Umbilical cord (tissue), 2 donors: ENCODE measurements around the gene PARD3. TPM values are rescaled to one million over a fixed set of nuclear protein-coding genes. Genes with fewer than 3 reads are reported as not detected.
A peak's percentile ranks its signal among the peaks of the same experiment; 100 is the strongest.
"Not testable (repeated sequence)": the region's sequence is repeated elsewhere in the genome, so short reads cannot be mapped to it uniquely, and the experiment has no call there.

Source experiments
- DNase-seq: peaks from one replicate; pipeline ENCODE4 v3.0.0-alpha.2; 2015; ENCODE audit warnings: low spot score
- total RNA-seq: library from RNA; depleted of rRNA; stranded (reverse); fragments of >200 nt; gene quantifications from one replicate; pipeline ENCODE4 v1.2.3, GENCODE V29; 2014; ENCODE audit warnings: low replicate concordance; ENCODE audit not compliant: insufficient read depth

PARD3 gene
- total RNA-seq = 27.0 TPM

DNA sequence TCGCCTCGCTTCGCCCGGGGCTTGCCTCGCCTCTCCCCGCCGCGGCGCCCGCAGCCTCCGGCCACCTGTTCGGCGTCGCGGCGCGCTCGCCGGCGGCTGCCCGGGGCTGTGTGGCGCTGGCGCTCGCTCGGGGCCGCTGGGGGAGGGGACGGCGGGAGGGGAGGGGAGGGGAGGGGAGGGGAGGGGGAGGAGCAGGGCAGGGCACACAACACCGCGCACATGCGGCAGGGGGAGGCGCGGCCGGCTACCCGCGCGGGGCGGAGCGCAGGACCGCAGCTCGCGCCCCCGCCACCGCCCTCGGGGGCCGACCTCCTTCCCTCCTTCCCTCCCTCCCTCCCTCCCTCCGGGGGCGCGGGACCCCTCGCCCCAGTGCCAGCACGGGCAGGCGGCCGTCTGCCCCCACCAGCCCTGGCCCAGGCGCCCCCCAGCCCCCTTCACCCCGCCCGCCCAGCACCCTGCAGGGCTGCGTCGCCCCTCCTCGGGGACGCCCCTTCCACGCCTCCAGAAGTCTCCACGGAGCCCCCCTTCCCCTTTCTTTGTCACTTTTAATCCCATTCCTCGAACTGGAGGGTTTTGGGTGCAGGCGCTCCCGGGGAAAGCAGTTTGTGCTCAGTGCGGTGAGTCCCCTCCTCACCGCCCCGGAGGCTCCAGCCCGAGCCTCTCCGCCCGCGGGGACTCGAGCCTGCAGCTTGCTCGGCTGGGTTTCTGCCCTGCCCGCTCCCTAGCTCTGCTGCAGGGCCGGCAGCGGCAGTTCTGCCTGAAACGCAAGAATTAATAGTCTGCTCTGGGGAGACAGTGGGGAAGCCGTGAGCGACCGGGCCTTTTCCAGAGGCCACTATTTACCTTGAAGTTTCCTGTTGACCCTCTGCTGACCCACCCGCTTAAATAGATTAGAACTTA, at the start of gene PARD3:
TSS of gene PARD3 (minus strand) at position 112 of the 900 bp plus-strand sequence. CDS start 301 bp downstream, outside the sequence.
- peak; percentile 77 for DNase-seq

DNA sequence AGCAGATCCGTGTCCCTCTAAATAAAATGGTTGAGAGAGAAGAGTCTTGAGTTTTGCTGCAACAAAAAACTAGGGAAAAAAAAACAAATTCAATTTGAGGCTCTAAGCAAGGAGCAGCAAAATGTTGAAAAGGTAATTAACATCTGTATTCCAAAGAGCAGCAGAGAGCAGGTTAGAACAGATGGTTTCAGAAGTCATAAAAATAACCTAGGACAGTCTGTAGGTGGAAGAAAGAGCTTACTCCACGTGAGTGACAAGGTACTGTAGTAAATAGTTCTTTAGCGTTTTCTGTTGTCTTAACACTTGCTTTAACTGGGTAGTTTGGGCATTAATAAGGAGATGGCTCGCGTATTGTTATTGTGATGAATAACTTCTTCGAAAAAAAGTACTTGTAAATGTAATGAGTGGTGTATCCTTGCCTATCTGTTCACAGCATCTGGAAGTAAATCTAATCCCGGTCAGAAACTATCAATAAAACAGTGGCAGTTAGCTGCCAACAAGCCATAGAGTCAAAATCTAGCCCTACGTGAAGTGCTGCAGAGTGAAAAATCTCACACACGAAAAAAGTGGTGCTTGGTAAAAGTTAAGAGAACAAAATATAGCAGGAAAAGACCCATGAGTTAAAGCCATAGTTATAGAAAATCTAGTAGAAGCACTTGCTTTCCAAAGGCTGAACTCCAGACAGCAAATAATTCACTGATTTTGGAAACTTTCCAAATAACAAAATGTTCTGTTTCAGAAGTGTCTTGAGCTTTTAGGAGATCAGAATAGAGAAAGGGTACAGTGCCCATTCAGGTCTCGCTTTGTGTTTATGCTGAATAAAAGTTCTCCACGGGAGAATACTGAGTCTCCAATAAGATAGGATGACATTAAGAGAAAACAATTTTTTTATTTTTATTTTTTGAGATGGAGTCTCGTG, 49.3 kb upstream of the PARD3 start:
- peak; percentile 75 for DNase-seq

DNA sequence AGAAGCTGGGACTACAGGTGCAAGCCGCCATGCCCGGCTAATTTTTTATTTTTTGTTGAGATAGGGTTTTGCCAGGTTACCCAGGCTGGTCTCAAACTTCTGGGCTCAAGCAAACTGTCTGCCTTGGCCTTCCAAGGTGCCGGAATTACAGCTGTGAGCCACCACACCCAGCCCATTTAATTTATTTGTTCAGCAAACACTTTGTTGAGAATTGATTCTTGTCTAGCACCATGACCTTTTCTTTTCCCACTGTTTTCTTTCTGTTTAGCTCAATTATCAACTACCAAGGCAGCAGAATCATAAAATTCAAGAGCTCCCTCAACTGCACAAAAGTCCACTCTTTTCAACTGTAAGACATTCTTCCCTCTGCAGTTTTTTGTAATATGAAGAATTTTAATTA, 47.8 kb upstream of the PARD3 start:
- no peak for DNase-seq

DNA sequence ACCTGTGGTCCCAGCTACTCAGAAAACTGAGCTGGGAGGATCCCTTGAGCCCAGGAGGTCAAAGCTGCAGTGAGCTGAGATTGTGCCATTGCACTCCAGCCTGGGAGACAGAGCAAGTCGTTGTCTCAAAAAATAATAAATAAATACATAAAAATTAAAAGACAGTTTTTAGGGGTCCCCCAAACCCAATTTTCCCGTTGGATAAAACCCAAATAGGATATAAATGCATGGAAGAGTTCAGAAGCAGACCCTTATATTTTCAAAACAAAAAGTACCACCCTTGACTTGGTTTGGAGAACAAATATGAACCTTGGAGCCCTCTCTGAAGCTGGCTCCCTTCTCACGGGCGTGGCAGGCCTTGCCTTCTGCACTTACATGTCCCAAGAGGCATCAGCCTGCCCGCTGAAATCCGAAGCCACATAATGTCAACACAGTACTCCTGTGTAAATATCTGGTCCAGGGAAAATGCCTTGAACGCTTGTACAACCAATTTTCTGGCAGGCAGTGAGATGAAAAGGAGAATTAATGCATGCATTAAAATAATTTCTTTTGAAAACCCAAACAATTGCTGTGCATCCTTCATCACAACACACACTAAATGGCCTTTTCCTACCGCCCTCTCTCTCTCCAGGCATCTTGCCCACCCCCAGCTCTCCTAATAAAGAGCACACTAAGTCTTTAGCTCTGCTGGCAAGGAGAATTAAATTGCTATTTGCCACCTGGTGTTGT, 46.4 kb upstream of the PARD3 start:
- DNase-seq = no peak

DNA sequence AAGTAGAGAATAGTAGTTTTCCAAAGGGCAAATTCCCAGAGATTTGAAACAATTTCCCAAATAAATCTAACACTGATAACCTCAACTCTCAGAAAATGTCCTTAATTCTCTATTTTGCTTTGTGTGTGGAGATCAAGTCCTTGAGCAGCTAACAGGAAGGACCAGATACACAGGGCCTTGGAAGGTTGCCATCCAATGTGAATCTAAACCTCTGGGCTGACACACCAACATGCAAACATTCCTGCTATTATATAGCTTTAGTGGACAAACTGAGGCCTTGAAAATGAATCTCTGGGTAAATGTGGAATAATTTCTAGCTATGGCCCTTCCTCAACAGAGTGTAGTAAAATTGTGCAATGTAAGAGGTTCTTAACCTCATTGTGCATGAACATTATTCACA, 44.1 kb upstream of the PARD3 start:
- DNase-seq = peak; percentile 59

DNA sequence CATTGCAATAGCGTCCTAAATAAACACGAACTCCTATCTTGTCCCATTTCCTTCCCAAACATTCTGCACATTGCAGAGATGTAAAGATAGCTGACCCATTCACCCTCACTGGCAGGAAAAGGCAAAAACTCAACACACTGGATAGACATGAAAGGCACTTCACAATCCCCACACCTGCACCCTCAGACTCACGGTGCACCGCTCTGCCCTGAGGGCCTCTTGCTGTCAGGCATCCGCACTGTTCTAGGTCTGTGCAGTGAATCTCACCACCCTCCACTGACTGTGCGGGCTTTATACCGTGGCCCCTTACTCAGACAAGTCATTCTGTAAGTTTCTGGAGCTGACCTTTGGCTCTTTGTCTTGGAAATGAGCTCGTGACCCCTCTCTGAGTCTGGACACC, 42.9 kb upstream of the PARD3 start:
- DNase-seq = no peak

DNA sequence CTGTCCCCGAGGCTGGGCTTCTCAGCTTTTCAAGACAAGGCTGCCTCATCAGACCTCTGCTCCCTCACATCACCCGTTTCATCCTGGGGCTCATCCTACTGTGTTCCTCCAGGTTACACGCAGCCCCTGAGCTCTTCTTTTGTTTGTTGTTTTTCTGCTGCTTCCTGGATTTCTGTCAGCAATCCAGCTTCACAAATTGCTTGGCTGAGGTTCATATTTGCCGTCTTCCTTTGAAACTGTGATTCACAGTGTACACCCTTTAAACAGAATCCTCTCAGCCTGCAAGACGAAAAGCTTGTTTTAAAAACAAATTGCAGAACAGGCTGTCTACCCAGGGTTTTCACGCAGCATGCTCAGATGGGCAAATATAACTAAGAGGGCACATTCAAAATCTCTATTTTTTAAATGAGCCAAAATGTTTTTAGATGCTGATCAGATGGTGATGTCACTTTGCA, 39.1 kb upstream of the PARD3 start:
- peak; percentile 65 for DNase-seq

DNA sequence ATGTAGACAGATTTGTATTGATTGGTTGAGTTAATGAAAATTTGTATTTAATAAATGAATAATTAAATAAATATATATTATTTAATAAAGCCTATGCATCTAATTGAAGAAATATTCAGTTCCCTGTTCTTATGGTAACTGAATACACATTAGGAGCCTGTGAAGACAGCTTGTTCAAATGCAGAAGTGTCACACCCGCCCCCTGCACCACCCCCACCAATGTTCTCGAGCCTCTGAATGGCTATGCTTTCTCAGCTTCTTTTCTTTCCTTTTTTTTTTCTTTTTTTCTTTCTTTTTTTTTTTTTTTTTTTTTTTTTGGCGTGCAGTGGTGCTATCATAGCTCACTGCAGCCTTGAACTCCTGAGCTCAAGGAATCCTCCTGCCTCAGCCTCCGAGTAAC, 38.3 kb upstream of the PARD3 start:
- DNase-seq = no peak

DNA sequence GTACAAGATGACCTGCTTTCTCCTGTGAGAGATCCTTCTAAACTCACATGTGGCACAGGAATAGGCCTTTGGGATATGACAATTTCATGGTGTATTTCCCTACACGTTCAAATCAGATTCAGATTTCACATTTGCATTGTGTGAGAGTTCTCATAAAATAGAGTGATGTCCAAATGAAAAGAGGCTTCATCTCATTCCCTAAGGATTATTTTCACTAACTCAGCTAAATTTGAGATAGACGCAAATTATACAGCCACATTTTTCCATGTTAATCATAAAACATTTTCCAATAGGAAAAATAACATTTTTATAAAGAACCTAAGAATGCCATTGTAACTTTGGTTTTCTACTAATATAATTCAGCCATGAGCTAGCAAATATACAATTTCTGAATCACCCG, 35.5 kb upstream of the PARD3 start:
- DNase-seq = no peak

DNA sequence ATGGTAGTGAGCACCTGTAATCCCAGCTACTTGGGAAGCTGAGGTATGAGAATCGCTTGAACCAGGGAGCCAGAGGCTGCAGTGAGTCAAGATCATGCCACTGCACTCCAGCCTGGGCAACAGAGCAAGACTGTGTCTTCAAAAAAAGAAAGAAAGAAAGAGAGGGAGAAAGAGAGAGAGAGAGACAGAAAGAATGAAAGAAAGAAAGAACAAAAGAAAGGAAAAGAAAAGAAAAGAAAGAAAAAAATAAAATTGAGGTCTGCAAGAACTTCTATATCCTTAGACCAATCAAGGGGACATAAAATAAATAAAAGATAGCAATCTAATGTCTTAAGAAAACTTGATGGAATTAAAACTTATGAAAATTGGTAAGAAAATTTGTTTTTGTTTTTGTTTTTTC, 34.9 kb upstream of the PARD3 start:
- DNase-seq = no peak

DNA sequence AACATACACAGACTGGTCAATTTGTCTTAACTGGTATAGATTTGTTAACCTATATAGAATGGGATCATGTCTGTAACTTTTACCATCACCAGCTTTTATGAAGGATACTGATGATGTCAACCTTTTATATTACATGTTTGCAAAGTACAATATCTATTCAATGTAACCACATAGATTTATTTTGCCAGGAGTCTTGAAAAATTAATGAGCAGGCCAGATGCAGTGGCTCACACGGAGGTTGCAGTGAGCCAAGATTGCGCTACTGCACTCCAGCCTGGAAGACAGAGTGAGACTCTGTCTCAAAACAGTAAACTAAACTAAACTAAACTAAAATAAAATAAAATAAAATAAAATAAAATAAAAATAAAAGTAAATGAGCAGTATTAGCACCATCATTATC, 30.0 kb upstream of the PARD3 start:
- DNase-seq = no peak

DNA sequence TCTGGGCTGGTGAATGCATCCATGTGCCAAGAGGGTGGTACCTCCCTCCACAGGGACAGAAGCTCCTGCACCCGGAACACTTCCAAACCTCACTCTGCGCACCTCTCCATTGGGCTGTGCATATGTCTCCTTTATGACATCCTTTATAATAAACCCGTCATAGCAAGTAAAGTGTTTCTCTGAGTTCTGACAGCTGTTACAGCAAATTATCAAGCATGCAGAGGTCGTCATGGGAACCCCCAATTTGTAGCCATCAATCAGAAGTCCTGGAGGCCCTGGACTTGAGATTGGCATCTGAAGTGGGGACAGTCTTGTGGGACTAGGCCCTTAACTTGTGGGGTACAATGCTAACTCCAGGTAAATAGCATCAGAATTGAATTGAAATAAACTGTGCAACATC, 29.4 kb upstream of the PARD3 start:
- no peak for DNase-seq

DNA sequence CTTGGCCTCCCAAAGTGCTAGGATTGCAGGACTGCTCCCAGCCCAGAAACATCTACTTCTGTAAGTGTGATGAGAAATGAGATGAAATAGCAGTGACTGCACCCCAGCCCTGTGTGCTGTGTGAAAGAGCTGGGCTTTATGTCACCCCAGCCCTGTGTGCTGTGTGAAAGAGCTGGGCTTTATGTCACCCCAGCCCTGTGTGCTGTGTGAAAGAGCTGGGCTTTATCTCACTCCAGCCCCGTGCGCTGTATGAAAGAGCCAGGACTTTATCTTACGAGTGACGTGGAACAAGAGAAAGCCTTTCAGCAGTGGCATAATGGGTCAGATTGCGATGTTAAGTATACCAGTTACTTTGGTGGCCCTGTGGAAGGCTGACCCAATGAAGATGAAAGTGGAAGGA, 28.4 kb upstream of the PARD3 start:
- DNase-seq = not testable (repeated sequence)

DNA sequence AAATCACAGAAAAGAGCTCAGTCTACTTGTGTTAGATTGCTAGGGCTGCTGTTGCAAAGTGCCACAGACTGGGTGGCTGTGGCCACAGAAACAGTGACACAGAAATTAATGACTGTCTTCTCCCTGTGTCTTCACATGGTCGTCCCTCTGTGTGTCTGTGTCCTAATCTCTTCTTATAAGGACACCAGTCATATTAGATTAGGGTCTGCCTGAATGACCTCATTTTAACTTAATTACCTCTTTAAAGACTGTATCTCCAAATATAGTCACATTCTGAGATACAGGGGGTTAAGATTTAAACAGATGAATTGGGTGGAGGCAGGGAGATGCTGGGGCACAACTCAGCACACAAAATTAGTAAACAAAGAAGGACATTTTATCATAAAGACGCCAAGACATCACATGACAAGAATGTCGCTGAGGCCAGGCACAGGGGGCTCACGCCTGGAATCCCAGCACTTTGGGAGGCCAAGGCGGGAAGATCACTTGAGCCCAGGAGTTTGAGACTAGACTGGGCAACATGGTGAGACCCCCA, 23.3 kb upstream of the PARD3 start:
- DNase-seq = no peak

DNA sequence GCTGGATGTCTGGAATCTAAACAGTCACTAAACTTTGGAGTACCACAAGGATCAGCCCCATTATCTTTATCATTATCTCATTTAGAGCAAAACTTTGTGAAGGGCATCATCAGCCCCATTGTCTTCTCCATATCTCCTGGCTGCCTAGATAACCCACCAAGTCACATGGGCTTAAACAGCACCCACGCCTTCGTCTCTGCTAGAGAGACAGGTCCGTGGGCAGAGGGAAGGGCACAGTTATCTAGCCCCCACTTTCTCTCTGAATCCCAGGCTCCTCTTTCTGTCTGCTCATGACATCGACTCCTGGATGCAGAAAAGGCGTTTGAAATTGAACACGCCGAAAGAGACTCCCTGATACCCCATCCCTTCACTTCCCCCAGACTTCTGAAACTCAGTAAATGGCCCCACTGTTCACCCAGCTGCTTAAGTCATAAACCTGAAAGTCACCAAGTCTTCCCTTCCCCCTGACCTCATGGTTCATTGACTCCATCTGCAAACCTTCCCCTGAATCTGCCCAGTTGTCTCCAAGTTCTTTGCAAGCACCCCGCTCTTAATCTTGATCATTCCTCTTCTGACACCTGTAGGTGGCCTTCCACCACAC, 20.9 kb upstream of the PARD3 start:
- DNase-seq = no peak

DNA sequence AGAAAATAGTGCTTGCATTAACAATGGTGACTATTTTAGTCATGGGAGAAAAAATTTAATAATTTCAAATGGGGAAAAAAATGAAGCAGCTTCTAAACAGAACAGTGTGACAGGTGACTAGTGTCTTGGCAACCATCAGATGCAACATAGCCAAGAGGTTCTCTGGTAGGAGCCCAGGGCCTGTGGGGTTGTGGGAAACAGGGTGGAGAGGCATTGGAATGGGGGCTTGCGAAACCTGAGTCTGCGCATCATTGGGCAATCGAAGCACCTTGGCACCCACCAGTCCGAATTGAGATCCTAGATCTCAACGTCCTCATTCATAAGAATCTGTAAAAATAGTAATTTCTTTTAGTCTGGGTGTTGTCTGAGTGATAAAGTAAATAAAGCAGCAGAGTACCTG, 19.2 kb upstream of the PARD3 start:
- no peak for DNase-seq

DNA sequence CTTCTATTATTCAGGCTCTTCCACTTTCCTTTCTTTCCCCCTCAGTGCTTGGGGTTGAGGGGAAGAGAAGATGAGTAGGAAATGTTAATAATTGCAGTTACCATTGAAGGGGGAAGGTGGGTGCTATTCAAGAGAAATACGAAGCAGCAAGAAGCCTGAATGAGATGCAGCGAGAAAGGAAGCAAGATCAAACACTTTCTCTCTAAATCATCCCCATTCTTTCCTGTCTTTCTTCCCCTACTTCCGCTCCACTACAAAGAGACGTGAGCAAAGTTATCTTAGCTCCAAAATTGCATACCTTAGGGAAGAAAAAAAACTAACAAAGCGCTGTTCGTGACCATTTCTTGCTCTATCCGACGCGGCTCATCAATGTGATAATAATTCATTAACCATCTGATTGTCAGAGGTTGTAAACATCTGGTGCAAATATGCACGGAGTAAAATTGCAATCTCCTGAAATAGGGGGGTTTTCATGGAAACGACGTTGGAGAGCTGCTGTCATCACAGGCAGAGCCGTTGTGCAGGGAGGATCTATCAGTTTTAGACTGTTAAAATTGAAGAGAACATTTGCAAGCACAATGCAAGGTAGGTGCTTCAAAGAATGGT, 15.2 kb upstream of the PARD3 start:
- no peak for DNase-seq

DNA sequence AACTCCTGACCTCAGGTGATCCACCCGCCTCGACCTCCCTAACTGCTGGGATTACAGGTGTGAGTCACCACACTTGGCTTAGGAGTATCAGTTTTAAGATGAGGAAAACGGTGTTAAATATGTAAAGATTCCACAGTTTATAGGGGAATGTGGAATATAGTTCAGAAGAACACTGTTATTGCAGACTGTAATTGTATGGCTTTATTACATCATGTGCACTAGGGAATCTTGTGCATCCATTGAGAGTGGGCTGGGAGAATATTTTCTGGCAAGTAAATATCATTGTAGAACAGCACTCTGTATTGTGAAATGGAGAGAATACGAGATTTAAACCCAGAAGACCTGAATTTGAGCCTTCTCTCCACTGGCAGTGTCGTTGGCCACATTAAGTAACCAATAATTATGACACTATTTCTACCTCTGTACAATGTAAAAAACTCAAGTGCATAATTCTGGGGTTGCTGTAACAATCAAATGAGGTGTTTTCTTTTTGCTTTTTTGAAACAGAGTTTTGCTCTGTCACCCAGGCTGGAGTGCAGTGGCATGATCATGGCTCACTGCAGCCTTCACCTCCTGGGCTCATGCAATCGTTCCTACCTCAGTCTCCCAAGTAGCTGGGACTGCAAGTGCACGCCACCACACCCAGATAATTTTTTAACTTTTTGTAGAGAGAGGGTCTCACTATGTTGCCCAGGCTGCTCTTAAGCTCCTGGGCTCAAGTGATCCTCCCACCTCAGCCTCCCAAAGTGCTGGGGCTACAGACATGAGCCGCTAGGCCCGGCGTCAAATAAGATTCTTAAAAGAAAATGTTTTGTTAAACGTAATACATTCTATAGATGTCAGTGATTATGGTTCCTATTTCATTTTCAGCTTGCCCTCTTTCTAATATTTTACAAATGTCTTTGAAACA, 12.0 kb upstream of the PARD3 start:
- DNase-seq = no peak

DNA sequence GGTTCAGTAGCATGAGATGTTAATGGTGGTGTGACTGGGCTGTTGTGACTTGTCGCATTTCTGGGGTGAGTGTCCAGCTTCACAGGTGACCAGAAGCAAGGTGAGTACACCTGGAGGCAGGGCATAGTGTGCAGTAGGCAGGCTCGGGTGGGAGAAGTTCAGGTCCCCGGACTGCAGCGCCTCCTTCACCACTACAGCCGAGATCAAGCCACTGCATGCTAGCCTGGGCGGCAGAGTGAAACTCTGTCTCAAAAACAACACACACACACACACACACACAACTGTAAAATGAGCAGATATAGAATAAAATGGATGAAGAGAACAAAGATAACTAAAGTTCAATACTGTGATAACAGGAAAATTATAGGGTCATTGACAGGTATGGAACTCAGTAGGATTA, 11.1 kb upstream of the PARD3 start:
- DNase-seq = no peak

DNA sequence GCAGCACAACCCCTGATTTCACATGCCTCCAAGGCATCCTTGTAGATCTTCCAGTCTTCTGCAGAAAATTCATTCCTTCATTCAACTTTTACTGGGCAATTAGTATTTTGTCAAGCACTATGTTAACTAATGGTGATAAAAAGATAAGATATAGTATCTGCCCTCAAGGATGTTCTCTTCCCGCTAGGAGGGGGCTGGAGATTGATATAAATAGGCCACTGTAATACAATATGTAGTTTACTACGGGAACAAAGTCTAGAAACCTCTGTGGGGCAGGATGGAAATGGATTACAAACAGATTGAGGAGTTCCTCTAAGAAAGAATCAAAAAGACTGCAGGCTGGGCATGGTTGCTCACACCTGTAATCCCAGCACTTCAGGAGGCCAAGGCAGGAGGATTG, 10.3 kb upstream of the PARD3 start:
- no peak for DNase-seq
